Thoracic aorta (tissue), 2 donors: Measurements from ENCODE around the gene PHTF1. TPM values are rescaled to one million over a fixed set of nuclear protein-coding genes. Genes with fewer than 3 reads are reported as not detected.

Experiments
- ATAC-seq: fragments of 150-250 bp; one replicate; pipeline ENCODE4 v1.8.0; 2017; ENCODE audit warnings: low read depth; ENCODE audit not compliant: insufficient number of reproducible peaks, low FRiP score
- DNase-seq: peaks from one replicate; pipeline ENCODE4 v3.0.0-alpha.2; 2020; ENCODE audit warnings: low spot score
- H3K27ac ChIP-seq, 2 donors: fragments of 200-600 bp; sonication (generic); 1 replicate in 1 of 2; 2 replicates in 1 of 2; pipeline ENCODE4 v1.5.1; 2016; ENCODE audit warnings: mild to moderate bottlenecking in 2 of 2, moderate library complexity in 2 of 2
- H3K27me3 ChIP-seq: fragments of 200-600 bp; sonication (generic); replicated peaks from 2 replicates; pipeline ENCODE4 v1.6.0; 2016; ENCODE audit warnings: mild to moderate bottlenecking; ENCODE audit not compliant: insufficient read depth
- H3K36me3 ChIP-seq: fragments of 200-600 bp; sonication (generic); one replicate; pipeline ENCODE4 v1.5.1; 2016
- H3K4me1 ChIP-seq, 2 donors: fragments of 200-600 bp; sonication (generic); 1 replicate in 1 of 2; 2 replicates in 1 of 2; pipeline versions ENCODE4 v1.5.1 to v1.6.0; 2016; ENCODE audit warnings: low read depth in 2 of 2, mild to moderate bottlenecking in 1 of 2; ENCODE audit not compliant: control insufficient read depth in 1 of 2
- H3K4me3 ChIP-seq: fragments of 200-600 bp; sonication (generic); 2 replicates; pipeline ENCODE4 v1.5.1; 2016; ENCODE audit warnings: mild to moderate bottlenecking
- H3K9me3 ChIP-seq: fragments of 200-600 bp; sonication (generic); 2 replicates; pipeline ENCODE4 v1.5.1; 2016
- total RNA-seq, 2 donors: library from RNA; depleted of rRNA; stranded (reverse); fragments of >200 nt; gene quantifications; one replicate each; pipeline versions ENCODE4 v1.1.0 to v1.2.3, GENCODE V29; 2016
- TF ChIP-seq, protein P1 (sequence below): fragments of 200-600 bp; sonication (generic); IDR thresholded peaks from one replicate; pipeline ENCODE4 v1.5.1; 2019; ENCODE audit warnings: antibody characterized with exemption

PHTF1 gene
- total RNA-seq, 2 donors from 2014 or later, result 21.2 to 21.3 TPM

- ATAC-seq (no peak), DNase-seq (no peak)
- TF ChIP-seq, protein P1, sequence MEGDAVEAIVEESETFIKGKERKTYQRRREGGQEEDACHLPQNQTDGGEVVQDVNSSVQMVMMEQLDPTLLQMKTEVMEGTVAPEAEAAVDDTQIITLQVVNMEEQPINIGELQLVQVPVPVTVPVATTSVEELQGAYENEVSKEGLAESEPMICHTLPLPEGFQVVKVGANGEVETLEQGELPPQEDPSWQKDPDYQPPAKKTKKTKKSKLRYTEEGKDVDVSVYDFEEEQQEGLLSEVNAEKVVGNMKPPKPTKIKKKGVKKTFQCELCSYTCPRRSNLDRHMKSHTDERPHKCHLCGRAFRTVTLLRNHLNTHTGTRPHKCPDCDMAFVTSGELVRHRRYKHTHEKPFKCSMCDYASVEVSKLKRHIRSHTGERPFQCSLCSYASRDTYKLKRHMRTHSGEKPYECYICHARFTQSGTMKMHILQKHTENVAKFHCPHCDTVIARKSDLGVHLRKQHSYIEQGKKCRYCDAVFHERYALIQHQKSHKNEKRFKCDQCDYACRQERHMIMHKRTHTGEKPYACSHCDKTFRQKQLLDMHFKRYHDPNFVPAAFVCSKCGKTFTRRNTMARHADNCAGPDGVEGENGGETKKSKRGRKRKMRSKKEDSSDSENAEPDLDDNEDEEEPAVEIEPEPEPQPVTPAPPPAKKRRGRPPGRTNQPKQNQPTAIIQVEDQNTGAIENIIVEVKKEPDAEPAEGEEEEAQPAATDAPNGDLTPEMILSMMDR, result no peak
- Histone ChIP-seq H3K4me1 (peaks cover 16 to 27% of the 10 kb centered on the region in 2 donors), H3K9me3 (no peaks in the 10 kb centered on the region), H3K4me3 (no peak overlapping the region), H3K27ac (no peak overlapping the region), H3K27me3 (no peaks in the 10 kb centered on the region), H3K36me3 (peaks cover 6% of the 10 kb centered on the region)
Observed at GRCh38 chr1:113792986-113793385, 33.7 kb upstream of the PHTF1 start.

DNA sequence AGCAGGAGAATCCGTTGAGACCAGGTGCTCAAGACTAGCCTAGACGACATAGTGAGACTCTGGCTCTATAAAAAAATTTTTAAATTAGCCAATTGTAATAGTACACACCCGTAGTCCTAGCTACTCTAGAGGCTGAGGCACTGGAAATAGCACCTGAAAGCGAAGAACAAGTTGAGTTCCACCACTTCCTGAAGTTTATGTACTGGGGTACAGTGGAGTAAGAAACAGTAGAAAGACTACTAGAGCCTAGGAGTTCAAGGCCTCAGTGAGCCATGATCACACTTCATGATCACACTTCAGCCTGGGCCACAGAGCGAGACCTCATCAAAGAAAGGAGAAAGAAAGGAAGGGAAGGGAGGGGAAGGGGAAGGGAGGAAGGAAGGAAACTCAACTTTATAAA is 33.2 kb upstream of the PHTF1 start:
- Histone ChIP-seq H3K4me1 (peaks cover 16 to 24% of the 10 kb centered on the region in 2 donors), H3K9me3 (no peaks in the 10 kb centered on the region), H3K27me3 (no peaks in the 10 kb centered on the region), H3K27ac (no peak overlapping the region), H3K4me3 (no peak overlapping the region), H3K36me3 (peaks cover 4% of the 10 kb centered on the region)
- no peak for ATAC-seq
- TF ChIP-seq, protein P1, result no peak
- no peak for DNase-seq

DNA sequence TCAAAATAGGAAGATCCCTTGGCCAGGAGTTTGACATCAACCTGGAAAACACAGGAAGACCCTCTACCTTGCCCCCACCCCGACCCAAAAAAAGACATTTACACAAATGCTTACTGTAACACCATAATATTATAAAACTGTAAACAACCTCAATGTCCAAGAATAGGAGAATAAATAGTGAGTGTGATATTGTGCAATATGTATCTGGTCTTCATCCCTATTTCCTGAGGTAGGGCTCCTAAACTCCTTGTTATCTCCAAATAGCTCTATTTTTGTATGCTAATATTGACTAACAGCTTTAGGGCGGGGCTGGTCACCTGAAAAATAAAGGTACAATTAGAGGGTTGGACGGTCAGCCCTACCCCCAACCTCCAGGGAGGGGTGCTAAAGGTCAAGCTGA is 29.5 kb upstream of the PHTF1 start:
- H3K27me3 ChIP-seq, result no peaks in the 10 kb centered on the region
- DNase-seq (no peak), ATAC-seq (no peak)
- H3K9me3 ChIP-seq, result no peaks in the 10 kb centered on the region
- no peak overlapping the region for H3K4me3 ChIP-seq
- peaks cover 26 to 36% of the 10 kb centered on the region in 2 donors for H3K4me1 ChIP-seq
- TF ChIP-seq, protein P1, result no peak
- H3K27ac ChIP-seq, result no peak overlapping the region
- no peaks in the 10 kb centered on the region for H3K36me3 ChIP-seq

- TF ChIP-seq, protein P1, result no peak
- Histone ChIP-seq H3K36me3 (no peaks in the 10 kb centered on the region), H3K27me3 (no peaks in the 10 kb centered on the region), H3K4me1 (peaks cover 30 to 38% of the 10 kb centered on the region in 2 donors), H3K4me3 (no peak overlapping the region), H3K27ac (no peak overlapping the region), H3K9me3 (no peaks in the 10 kb centered on the region)
- ATAC-seq, result no peak
- DNase-seq, result no peak
Observed at GRCh38 chr1:113787663-113788062, 28.4 kb upstream of the PHTF1 start.

- TF ChIP-seq, protein P1, result no peak
- H3K4me3 ChIP-seq, result no peak overlapping the region
Observed at GRCh38 chr1:113786069-113786468, 26.8 kb upstream of the PHTF1 start.

More at GRCh38 chr1:113786069-113786468, 26.8 kb upstream of the PHTF1 start:
- Histone ChIP-seq H3K36me3 (no peaks in the 10 kb centered on the region), H3K4me1 (peaks cover 30 to 46% of the 10 kb centered on the region in 2 donors), H3K9me3 (no peaks in the 10 kb centered on the region), H3K27ac (no peak overlapping the region), H3K27me3 (no peaks in the 10 kb centered on the region)
- ATAC-seq (no peak), DNase-seq (no peak)
